Stimulated activated CD4-positive, alpha-beta T cell treated with anti-CD3 and anti-CD28 coated beads, Interleukin-1b, Interleukin-23, amount 100 ng/mL, for 4 hours (primary cell): ENCODE results near the gene COL9A3.

Experiments used
- DNase-seq, 2 donors: peaks; one replicate each; pipeline ENCODE4 v3.0.0-alpha.2; 2020; ENCODE audit warnings: low read depth in 2 of 2

COL9A3 gene

DNA sequence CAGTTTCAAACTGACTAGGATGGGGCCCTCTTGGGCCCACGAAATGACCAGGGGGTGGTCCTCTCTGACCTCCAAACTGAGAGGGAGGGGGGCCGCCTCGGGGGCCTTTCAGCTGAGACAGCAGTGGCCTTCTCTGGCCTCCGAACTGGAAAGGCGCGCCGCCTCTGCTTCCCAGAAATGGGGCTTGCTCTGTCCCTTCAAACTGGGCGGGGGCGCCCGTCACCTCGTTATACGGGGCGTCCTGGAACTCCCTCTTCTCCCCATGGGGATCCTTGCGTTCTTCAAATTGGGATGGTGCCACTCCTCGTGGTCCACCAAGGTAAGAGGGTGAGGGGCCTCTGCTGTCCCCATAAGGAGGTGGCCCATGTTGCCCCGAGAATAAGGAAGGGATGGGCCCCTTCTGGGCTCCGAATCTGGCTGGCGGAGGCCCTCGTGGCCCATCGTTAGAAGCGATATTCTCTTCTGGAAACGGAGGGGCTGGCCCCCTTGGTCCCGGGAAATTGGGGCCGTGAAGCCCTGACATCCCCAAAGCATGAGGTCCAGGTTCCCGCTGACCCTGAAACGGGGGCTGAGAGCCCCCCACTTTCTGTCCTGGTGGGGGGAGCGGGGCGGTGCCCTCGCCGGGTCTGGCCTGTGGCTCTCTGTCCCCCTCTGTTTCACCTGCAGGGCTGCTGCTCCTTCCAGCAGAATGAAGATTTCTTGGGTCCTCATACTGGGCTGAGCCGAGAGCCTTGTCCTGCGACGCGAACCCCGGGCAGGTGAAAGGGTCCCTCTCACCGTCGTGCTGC lies 63.5 kb downstream of the COL9A3 start:
- no peak for DNase-seq

GRCh38 chr20:62880935-62881661 lies 64.2 kb downstream of the COL9A3 start:
- no peak for DNase-seq

DNA sequence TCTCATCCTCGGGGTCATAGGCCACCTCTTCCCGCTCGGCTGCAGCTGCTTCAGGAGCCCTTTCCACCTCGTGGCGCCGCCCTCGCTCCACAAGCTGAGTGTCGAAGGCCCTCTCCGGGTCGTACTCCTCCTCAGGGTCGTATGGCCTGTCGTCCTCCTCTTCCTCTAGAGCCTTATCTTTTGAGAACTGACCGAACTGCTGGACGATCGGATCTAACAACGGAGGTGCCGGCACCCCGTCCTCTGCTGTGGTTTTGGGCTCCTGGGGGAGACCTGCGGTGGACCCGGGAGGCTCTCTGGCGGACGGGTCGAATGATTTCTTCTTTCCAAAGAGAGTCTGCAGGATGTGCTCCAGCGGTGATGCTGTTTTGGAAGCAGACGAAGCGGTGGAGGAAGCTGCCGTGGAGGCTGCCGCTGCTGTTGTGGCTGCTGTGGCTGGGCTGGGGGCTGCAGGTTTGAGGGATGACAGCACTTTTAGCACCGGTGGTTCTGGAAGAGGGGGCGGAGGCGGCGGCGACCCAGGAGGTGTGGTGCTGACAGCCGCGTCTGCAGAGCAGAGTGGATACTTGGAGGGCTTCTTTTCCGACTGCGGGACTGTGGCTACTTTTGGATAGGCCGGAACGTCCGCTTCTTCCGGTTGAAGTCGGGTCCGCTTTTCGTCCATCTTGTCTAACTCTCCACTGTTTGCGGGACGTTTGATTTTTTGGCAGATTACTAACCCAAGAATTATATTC lies 65.0 kb downstream of the COL9A3 start:
- DNase-seq: no peak

DNA sequence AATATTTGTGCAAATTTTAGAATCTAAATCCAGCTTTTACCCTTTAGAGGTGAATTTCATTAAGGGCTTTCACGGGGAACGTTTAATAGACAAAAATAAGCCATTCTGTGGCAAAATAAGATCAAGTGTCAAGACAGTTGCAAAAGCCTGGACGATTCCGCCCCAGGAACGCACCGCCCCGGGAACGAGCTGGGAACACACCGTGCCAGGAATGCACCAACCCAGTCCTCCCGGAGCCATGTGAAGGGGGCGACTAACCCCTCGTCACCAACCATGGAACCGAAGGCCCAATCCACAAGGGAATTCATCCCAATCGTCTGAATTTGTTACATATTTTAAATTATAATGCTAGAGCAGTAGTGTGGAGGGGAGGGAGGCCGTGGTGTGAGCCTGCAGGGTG lies 65.6 kb downstream of the COL9A3 start:
- no peak for DNase-seq

GRCh38 chr20:62884556-62884955 lies 67.7 kb downstream of the COL9A3 start:
- no peak for DNase-seq

DNA sequence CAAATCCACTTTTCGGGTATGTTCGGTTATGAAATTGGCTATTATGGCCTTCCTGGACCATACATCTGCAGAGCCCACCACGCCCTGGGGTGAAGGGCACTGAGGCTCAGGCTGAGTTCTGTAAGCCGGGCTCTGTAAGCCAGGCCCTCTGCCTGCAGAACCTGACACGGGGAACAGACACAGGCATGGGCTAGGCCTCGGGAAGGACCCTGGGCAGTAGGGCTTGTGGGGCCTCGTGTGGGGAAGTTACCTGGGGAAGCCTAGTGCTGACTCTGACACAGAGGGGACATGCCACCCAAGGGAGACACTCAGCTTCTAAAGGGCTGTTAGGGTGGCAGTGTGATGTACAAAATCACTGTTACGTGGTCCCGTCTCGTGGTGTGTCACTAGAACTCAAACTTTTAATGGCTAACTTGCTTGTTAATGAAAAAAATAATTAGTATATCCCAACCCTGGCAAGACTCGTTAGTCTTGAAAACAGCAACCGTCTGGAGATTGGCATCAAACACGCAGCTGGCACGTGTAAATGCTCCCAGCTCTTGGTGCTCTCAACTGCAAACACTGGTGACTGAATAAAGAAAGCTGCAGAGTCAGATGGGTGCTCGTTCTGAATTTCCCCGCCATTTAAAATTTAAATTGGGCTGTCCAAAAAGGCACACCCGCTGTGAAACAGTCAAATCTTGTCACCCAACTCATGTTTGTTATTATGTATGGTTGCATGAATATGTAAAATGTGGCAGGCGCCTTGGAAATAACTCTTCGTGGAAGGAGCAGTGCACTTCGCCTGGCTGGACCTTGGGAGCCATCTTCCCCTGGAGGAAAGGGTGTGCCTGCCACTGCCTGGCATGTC lies 68.4 kb downstream of the COL9A3 start:
- DNase-seq: no peak

- DNase-seq: no peak
Measured at GRCh38 chr20:62885896-62886708, 69.3 kb downstream of the COL9A3 start.

DNA sequence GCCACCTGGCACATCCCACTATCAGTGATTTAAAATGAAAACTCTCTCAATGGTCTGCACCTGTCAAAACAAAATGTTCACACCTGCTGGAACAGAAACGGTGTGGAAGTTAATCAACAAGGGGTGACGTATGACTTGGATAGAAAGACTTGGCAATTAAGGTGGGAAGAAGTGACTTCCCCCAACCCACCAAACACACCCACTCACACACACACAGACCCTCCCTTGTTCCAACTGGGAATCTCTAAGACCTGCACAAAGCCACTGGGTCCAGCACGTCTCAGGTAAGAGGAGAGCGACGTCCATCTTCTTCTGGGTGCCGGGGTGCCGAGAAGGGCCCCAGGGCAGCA lies 69.8 kb downstream of the COL9A3 start:
- no peak for DNase-seq

DNA sequence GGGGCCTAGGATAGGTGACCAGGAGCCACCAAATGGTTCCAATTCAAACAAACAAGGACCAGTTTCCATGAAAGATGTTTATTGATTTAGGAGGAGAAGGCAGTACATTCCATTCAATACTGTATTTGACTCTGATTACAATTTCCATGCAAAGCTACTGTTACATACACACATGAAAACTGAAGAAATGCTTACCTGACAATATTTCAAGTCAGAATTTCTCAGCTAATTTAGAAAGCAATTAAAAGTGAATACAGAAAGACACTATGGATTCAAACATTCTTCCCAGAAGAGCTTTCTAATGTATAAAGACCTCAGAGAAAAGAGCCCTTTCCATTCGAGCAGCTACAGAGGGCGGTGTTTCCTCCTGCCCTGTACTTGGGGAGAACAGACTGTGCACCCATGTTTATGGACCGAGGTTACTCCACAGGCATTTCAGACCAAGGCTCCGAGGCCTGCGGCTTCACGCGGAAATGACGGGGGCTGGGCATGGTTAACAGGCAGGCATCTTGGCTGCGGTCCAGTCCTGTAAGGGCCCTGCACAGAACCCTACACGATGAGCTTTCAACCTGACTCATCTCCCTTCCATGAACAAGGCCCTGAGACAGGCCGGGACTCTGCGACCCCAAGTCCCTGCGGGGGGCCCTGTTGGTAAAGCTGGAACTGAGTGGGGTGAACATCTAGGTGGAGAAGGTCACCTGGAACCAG lies 70.5 kb downstream of the COL9A3 start:
- DNase-seq: no peak

DNA sequence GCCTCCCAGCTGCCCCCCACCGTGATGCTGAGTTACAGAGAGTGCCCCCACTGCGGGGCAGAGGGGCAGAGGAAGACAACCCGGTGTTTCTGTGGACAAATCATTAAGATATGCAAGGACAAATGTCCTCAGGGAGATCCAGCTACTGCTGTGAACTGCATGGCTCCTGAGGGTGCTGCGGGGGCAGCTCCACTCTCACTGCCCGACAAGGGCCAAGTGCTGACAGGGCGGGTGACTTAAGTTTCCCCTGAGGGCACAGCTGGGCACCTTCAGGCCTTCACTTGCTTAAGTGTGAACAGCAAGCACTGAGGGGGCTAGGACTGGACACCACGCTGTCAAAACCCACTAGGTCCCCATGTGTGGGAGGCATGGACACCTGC lies 71.0 kb downstream of the COL9A3 start:
- no peak for DNase-seq

GRCh38 chr20:62888406-62888805 lies 71.6 kb downstream of the COL9A3 start:
- no peak for DNase-seq

GRCh38 chr20:62888910-62889309 lies 72.1 kb downstream of the COL9A3 start:
- DNase-seq: no peak

- no peak for DNase-seq
Measured at GRCh38 chr20:62889411-62889810, 72.6 kb downstream of the COL9A3 start.

DNA sequence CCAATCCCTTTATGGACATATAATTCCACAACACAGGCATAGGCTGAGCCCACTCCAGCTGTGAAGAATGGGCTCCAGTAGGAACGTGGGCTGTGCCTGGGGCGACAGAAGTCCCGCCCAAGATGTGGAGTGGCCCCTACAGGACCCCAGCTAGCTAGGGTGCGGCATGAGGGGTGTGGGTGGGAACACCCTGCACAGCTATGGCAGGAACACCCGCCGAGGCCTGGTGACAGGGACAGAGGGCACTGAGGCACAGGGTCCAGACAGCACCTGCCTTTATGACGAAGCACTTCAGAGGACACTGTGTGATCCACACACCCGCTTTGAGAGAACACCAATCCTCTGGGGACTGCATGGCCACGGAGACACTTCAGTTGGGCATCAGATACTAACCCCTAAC lies 73.0 kb downstream of the COL9A3 start:
- DNase-seq: no peak

DNA sequence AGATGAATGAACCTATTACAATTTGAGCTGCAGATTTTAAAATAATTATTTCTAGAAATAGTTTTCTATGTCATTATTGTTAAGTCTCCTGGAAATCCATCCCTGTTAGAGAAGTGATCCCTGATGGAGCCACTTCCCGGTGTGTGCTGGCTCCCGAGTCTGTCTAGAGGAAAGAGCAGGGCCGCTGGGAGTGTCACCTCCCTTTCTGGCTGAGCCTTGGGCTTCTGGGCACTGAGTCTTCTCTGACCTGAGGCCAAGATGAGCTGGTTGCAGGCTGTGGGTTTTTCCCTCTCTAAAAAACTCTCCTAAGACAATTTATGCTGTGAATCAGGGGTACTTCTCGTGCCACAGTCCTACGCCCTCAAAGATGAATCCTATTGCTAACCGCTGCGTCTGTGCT lies 73.6 kb downstream of the COL9A3 start:
- no peak for DNase-seq
